Endothelial cell of umbilical vein (primary cell): ENCODE measurements around the gene RNF169. TPM values are rescaled to one million over a fixed set of nuclear protein-coding genes. Genes with fewer than 3 reads are reported as not detected.
"Not testable (repeated sequence)": the region's sequence is repeated elsewhere in the genome, so short reads cannot be mapped to it uniquely, and the experiment has no call there.

Source experiments
- BruUV-seq: library from RNA; stranded (reverse); fragments of 400-500 nt; replicated peaks from 2 replicates; lab custom pipeline; 2021; lab: Mats Ljungman, UMichigan
- CTCF ChIA-PET: fragments of 300-600, 350-600 bp; sonication (Branson Sonifier 250); formaldehyde crosslinking; loops from one replicate; lab custom pipeline; 2021; ENCODE audit warnings: antibody characterized with exemption, inconsistent platforms; lab: Charles Lee
- POLR2A ChIA-PET: fragments of 300-600, 350-600 bp; sonication (Branson Sonifier 250); formaldehyde crosslinking; loops from one replicate; lab custom pipeline; 2021; ENCODE audit warnings: antibody characterized with exemption, inconsistent platforms; lab: Charles Lee
- DNase-seq: peaks from one replicate; pipeline ENCODE4 v3.0.0-alpha.2; 2011; ENCODE audit warnings: low read depth, low spot score
- FAIRE-seq: peaks from 2 replicates; lab custom pipeline; 2011; peaks lifted over from hg19 to GRCh38; lab: Jason Lieb, UNC
- H2AFZ ChIP-seq: 2 replicates; pipeline ENCODE4 v1.6.0; 2012; ENCODE audit warnings: low read depth, low read length, control low read depth, inconsistent platforms
- H3K27ac ChIP-seq: 2 replicates; pipeline ENCODE4 v1.5.1; 2011; ENCODE audit warnings: low read depth, mild to moderate bottlenecking, control low read depth, low read length, moderate library complexity; ENCODE audit not compliant: insufficient read depth
- H3K27me3 ChIP-seq, 2 experiments: 2 replicates each; pipeline versions ENCODE4 v1.6.0 to v1.6.1; 2011; ENCODE audit warnings: low read length in 2 of 2, mixed read lengths in 1 of 2; ENCODE audit not compliant: control insufficient read depth in 2 of 2, insufficient read depth in 2 of 2
- H3K36me3 ChIP-seq, 2 experiments: 2 replicates in 1 of 2; 3 replicates in 1 of 2; pipeline ENCODE4 v1.5.1; 2011; ENCODE audit warnings: low read length in 2 of 2, mild to moderate bottlenecking in 1 of 2, moderate library complexity in 1 of 2; ENCODE audit not compliant: control insufficient read depth in 2 of 2, insufficient read depth in 2 of 2; ENCODE audit errors: extremely low read depth in 1 of 2
- H3K4me1 ChIP-seq: 3 replicates; pipeline ENCODE4 v1.5.1; 2011; ENCODE audit warnings: mild to moderate bottlenecking, low read length; ENCODE audit not compliant: control insufficient read depth, insufficient read depth; ENCODE audit errors: extremely low read depth
- H3K4me2 ChIP-seq: 2 replicates; pipeline ENCODE4 v1.6.1; 2011; ENCODE audit warnings: low read length, control low read depth, mixed read lengths; ENCODE audit not compliant: insufficient read depth
- H3K4me3 ChIP-seq, 3 experiments: fragments of 200-600 bp in 1 of 3; sonication (generic), shearing (Covaris generic) in 1 of 3; replicated peaks in 1 of 3; 2 replicates each; pipeline ENCODE4 v1.5.1; 2011 to 2016; ENCODE audit warnings: control low read depth in 3 of 3, low read length in 3 of 3, mild to moderate bottlenecking in 2 of 3, inconsistent platforms in 1 of 3, low read depth in 1 of 3, moderate library complexity in 1 of 3; ENCODE audit not compliant: insufficient read depth in 1 of 3
- H3K79me2 ChIP-seq: 2 replicates; pipeline ENCODE4 v1.6.0; 2012; ENCODE audit warnings: low read length, inconsistent platforms; ENCODE audit not compliant: control insufficient read depth, insufficient read depth
- H3K9ac ChIP-seq: replicated peaks from 2 replicates; pipeline ENCODE3; 2011; ENCODE audit warnings: low read length, control low read depth; ENCODE audit not compliant: insufficient read depth; ENCODE audit errors: extremely low read depth
- H3K9me1 ChIP-seq: replicated peaks from 3 replicates; pipeline ENCODE4 v1.6.0; 2011; ENCODE audit warnings: mild to moderate bottlenecking, low read length; ENCODE audit not compliant: control insufficient read depth, insufficient read depth; ENCODE audit errors: extremely low read depth
- H3K9me3 ChIP-seq: replicated peaks from 2 replicates; pipeline ENCODE4 v1.5.1; 2012; ENCODE audit warnings: low read length, inconsistent platforms; ENCODE audit not compliant: control insufficient read depth, insufficient read depth
- H4K20me1 ChIP-seq: replicated peaks from 2 replicates; pipeline ENCODE3; 2011; ENCODE audit warnings: mild to moderate bottlenecking, low read length; ENCODE audit not compliant: control insufficient read depth, insufficient read depth; ENCODE audit errors: extremely low read depth
- FOS ChIP-seq: IDR thresholded peaks from 2 replicates; pipeline ENCODE4 v1.6.1; 2011; ENCODE audit warnings: mild to moderate bottlenecking, low read length, moderate library complexity, borderline replicate concordance; ENCODE audit not compliant: insufficient read depth
- GATA2 ChIP-seq: IDR thresholded peaks from 2 replicates; pipeline ENCODE4 v1.7.0; 2011; ENCODE audit warnings: low read depth, mild to moderate bottlenecking, moderate library complexity, mixed read lengths, low read length; ENCODE audit not compliant: insufficient read length, insufficient read depth
- POLR2A ChIP-seq: IDR thresholded peaks from 2 replicates; pipeline ENCODE4 v1.6.1; 2012; ENCODE audit warnings: low read depth, mild to moderate bottlenecking, control low read depth, low read length
- dilution Hi-C: fragments of 300-500 bp; cut with MboI; formaldehyde crosslinking; loops from one replicate; pipeline ENCODE4 v1.15.0; 2019; ENCODE audit warnings: low sequenced_read_pairs; ENCODE audit not compliant: extremely low pct_ligation_motif_present
- intact Hi-C: fragments of 100-400 bp; cut with micrococcal nuclease; formaldehyde crosslinking; loops from one replicate; pipeline ENCODE4 v1.10.0; 2022
- polyA plus RNA-seq, 4 experiments: library from polyadenylated mRNA; depleted of rRNA in 3 of 4; stranded (reverse) in 3 of 4; unstranded in 1 of 4; fragments of >200 nt; gene quantifications; 2 replicates each; pipeline versions ENCODE4 v1.2.1 to v1.2.3, GENCODE V29; 2011 to 2012; ENCODE audit warnings: missing spikeins in 1 of 4
- total RNA-seq: library from RNA; stranded (reverse); gene quantifications from 2 replicates; pipeline ENCODE4 v1.2.3, GENCODE V29; 2021

Gene RNF169
- total and polyA plus RNA-seq, 2 donors (not counting 3 experiments of a cell fraction or from before 2014, with no cell fraction given), result 5.8 to 21.3 TPM

DNA sequence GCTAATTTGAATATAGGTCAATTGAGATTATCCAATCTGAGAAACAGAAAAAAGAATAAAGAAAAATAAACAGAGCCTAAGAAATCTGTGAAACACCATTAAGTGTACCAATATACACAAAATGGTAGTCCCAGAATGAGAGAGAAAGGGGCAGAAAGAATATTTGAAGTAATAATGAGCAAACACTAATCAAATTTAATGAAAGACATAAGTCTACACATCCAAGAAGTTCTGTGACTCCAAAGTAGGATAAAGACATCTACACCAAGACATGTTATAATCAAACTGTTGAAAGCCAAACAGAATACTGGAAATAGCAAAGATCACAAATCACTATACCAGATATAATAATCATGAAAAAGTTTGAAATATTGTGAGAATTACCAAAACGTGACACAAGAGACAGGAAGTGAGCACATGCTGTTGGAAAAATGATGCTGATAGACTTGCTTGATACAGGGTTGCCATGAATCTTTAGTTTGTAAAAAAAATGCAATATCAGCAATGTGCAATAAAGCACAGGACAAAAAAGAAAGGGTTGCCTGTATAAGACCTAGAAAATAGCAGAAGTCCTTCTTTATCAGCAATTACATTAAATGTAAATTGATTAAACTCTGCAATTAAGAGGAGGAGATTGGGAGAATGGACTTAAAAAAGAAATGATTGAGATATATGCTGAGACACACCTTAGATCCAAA lies 75.8 kb downstream of the RNF169 start:
- POLR2A ChIA-PET, result no interaction called here
- no peak for TF ChIP-seq GATA2
- TF ChIP-seq FOS, result no peak
- no peak for TF ChIP-seq POLR2A
- dilution Hi-C loops, result no loop called here
- H3K4me3 ChIP-seq, result no peak overlapping the region
- peaks cover 38% of the 10 kb centered on the region for H3K4me1 ChIP-seq
- FAIRE-seq (no peak), DNase-seq (no peak)
- H3K36me3 ChIP-seq, result no peaks in the 10 kb centered on the region
- H3K9me1 ChIP-seq, result no peaks in the 10 kb centered on the region
- no TSS peak for BruUV-seq
- CTCF ChIA-PET, result interaction anchor here (1.0 kb wide), 1 partner anchor 123 kb away, joined by 3 read pairs; no protein-coding TSS in a partner anchor
- no peak overlapping the region for H3K27ac ChIP-seq
- H4K20me1 ChIP-seq, result no peaks in the 10 kb centered on the region
- intact Hi-C loops, result loop anchor here (5.0 kb wide), 1 partner anchor 42 kb away; no protein-coding TSS in a partner anchor
- H3K79me2 ChIP-seq, result peaks cover 3% of the 10 kb centered on the region
- no peaks in the 10 kb centered on the region for H3K9me3 ChIP-seq
- H3K9ac ChIP-seq, result no peak overlapping the region
- no peak overlapping the region for H2AFZ ChIP-seq
- H3K27me3 ChIP-seq, result no peaks in the 10 kb centered on the region
- no peak overlapping the region for H3K4me2 ChIP-seq

DNA sequence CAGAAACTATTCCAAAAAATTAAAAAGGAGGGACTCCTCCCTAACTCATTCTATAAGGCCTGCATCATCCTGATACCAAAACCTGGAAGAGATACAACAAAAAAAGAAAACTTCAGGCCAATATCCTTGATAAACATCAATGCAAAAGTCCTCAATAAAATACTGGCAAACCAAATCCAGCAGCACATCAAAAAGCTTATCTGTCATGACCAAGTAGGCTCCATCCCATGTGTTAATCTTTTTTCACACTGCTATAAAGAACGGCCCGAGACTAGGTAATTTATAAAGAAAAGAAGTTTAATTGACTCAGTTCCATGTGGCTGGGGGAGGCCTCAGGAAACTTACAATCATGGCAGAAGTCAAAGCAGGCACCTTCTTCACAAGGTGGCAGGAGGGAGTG lies 76.9 kb downstream of the RNF169 start:
- BruUV-seq, intact Hi-C loops, POLR2A ChIA-PET: not testable (repeated sequence)

More for the DNA sequence above, 76.9 kb downstream of the RNF169 start:
- H3K27me3 ChIP-seq, DNase-seq, H3K9ac ChIP-seq, H3K9me1 ChIP-seq, dilution Hi-C loops, H3K9me3 ChIP-seq, H3K4me2 ChIP-seq, H2AFZ ChIP-seq, H3K4me3 ChIP-seq, H3K79me2 ChIP-seq, H3K36me3 ChIP-seq, H3K27ac ChIP-seq, CTCF ChIA-PET, H4K20me1 ChIP-seq, FAIRE-seq: not testable (repeated sequence)
- peaks cover 26% of the 10 kb centered on the region for H3K4me1 ChIP-seq
